Stomach (tissue), 9 donors: Measurements from ENCODE around the gene AGRP. TPM values are rescaled to one million over a fixed set of nuclear protein-coding genes. Genes with fewer than 3 reads are reported as not detected.

Experiments used
- DNase-seq, 2 donors: peaks; one replicate each; pipeline versions ENCODE4 v3.0.0 to v3.0.0-alpha.2; 2013 to 2019
- H3K27ac ChIP-seq, 5 donors: fragments of 200-600 bp in 4 of 5; sonication (generic) in 4 of 5; one replicate each; pipeline ENCODE4 v1.5.1; 2013 to 2019; ENCODE audit warnings: mild to moderate bottlenecking in 1 of 5, moderate library complexity in 1 of 5
- H3K27me3 ChIP-seq, 3 donors: fragments of 200-600 bp; sonication (generic); one replicate each; pipeline ENCODE4 v1.5.1; 2017 to 2019; ENCODE audit warnings: mixed run types in 1 of 3
- H3K36me3 ChIP-seq, 4 donors: fragments of 200-600 bp; sonication (generic); 1 replicate in 3 of 4; 2 replicates in 1 of 4; pipeline ENCODE4 v1.5.1; 2016 to 2019
- H3K4me1 ChIP-seq, 4 donors: fragments of 200-600 bp; sonication (generic); one replicate each; pipeline ENCODE4 v1.5.1; 2016 to 2019
- H3K4me3 ChIP-seq, 4 donors: fragments of 200-600 bp; sonication (generic) in 3 of 4; one replicate each; pipeline ENCODE4 v1.5.1; 2016 to 2019; ENCODE audit warnings: mild to moderate bottlenecking in 1 of 4
- H3K9me3 ChIP-seq, 4 donors: fragments of 200-600 bp; sonication (generic); one replicate each; pipeline ENCODE4 v1.5.1; 2016 to 2019
- CTCF ChIP-seq, 7 experiments: fragments of 450-650 bp in 4 of 7; fragments of 200-600 bp in 3 of 7; sonication (generic) in 3 of 7; IDR thresholded peaks; one replicate each; pipeline ENCODE4 v1.5.1; 2016 to 2019; ENCODE audit warnings: antibody characterized with exemption in 7 of 7, control low read depth in 2 of 7, mild to moderate bottlenecking in 1 of 7
- EP300 ChIP-seq: sonication (generic); formaldehyde crosslinking; IDR thresholded peaks from one replicate; pipeline ENCODE4 v1.6.1; 2017; ENCODE audit warnings: antibody characterized with exemption
- POLR2A ChIP-seq, 4 donors: fragments of 450-650 bp; IDR thresholded peaks; one replicate each; pipeline ENCODE4 v1.6.1; 2016; ENCODE audit warnings: antibody characterized with exemption in 4 of 4, control low read depth in 2 of 4, mild to moderate bottlenecking in 1 of 4, moderate library complexity in 1 of 4
- POLR2AphosphoS5 ChIP-seq, 3 donors: sonication (generic); formaldehyde crosslinking; IDR thresholded peaks; one replicate each; pipeline ENCODE4 v1.6.1; 2016; ENCODE audit warnings: antibody characterized with exemption in 3 of 3
- WGBS, 5 donors: extraction: QIAGEN DNeasy Blood & Tissue Kit in 3 of 5; methylation state at CpG; one replicate each; pipeline versions ENCODE4 v1.1.5 to v1.1.7; 2013 to 2018; 5-methylcytosine and 5-hydroxymethylcytosine counted together
- intact Hi-C: fragments of 100-400 bp; cut with DNase I; formaldehyde crosslinking; loops from one replicate; pipeline ENCODE4 v1.15.1; 2023; ENCODE audit warnings: low total_unique reads
- polyA plus RNA-seq, 3 donors: library from polyadenylated mRNA; stranded (reverse); fragments of 200-250 nt; gene quantifications; one replicate each; pipeline ENCODE4 v1.2.3, GENCODE V29; 2013
- total RNA-seq, 5 donors: library from RNA; depleted of rRNA; stranded (reverse); fragments of >200 nt; gene quantifications; one replicate each; pipeline versions ENCODE4 v1.1.0 to v1.2.3, GENCODE V29; 2014 to 2016
- donor health status: healthy with polysubstance abuse.
- donor health status: Bipolar disorder and iron deficiency.
- donor health status: healthy.

Gene AGRP
- total and polyA plus RNA-seq, 8 donors: not detected

GRCh38 chr16:67477960-67478554 lies 5.3 kb downstream of the AGRP start:
- peak overlapping the region in 1 of 4 donors; percentile 12 for H3K4me3 ChIP-seq
- WGBS, 5 donors: 46 to 66% (median 62%) methylated on average over 8 of the region's 8 CpGs
- DNase-seq: peak; percentile 44 to 48
- TF ChIP-seq POLR2AphosphoS5 (IDR thresholded peaks at IDR 0.05) (peak in 2 of 3 donors; percentile 14 to 59), POLR2A (IDR thresholded peaks at IDR 0.05) (no peak), EP300 (no peak), CTCF (IDR thresholded peaks at IDR 0.05) (no peak)
- H3K27me3 ChIP-seq: no peaks in the 10 kb centered on the region
- peak overlapping the region; percentile 32 to 66 (median 65) for H3K27ac ChIP-seq
- H3K9me3 ChIP-seq: no peaks in the 10 kb centered on the region
- peaks cover 59 to 87% (median 72%) of the 10 kb centered on the region in 4 donors for H3K4me1 ChIP-seq
- intact Hi-C loops: no loop called here
- H3K36me3 ChIP-seq: peaks cover 0 to 9% (median 0%) of the 10 kb centered on the region in 4 donors

- Histone ChIP-seq H3K9me3 (no peaks in the 10 kb centered on the region), H3K27ac (no peak overlapping the region), H3K4me3 (no peak overlapping the region), H3K4me1 (peaks cover 54 to 100% (median 71%) of the 10 kb centered on the region in 4 donors), H3K27me3 (no peaks in the 10 kb centered on the region), H3K36me3 (peaks cover 0 to 9% (median 0%) of the 10 kb centered on the region in 4 donors)
- no peak for TF ChIP-seq EP300
- no peak for TF ChIP-seq CTCF (IDR thresholded peaks at IDR 0.05)
- TF ChIP-seq POLR2A (IDR thresholded peaks at IDR 0.05): no peak
- TF ChIP-seq POLR2AphosphoS5 (IDR thresholded peaks at IDR 0.05): no peak
- 86 to 88% (median 87%) methylated on average over 11 of the region's 11 CpGs for WGBS, 5 donors
- intact Hi-C loops: no loop called here
- DNase-seq: no peak
Observed at GRCh38 chr16:67474551-67475455, 8.5 kb downstream of the AGRP start.

GRCh38 chr16:67471758-67472384 lies 11.5 kb downstream of the AGRP start:
- H3K4me1 ChIP-seq: peaks cover 32 to 89% (median 52%) of the 10 kb centered on the region in 4 donors
- intact Hi-C loops: no loop called here
- H3K4me3 ChIP-seq: no peak overlapping the region
- TF ChIP-seq CTCF (IDR thresholded peaks at IDR 0.05) (no peak), POLR2AphosphoS5 (IDR thresholded peaks at IDR 0.05) (no peak), EP300 (no peak), POLR2A (IDR thresholded peaks at IDR 0.05) (no peak)
- peaks cover 0 to 9% (median 0%) of the 10 kb centered on the region in 4 donors for H3K36me3 ChIP-seq
- no peak overlapping the region for H3K27ac ChIP-seq
- H3K27me3 ChIP-seq: no peaks in the 10 kb centered on the region
- no peaks in the 10 kb centered on the region for H3K9me3 ChIP-seq
- WGBS, 5 donors: 83 to 92% (median 88%) methylated on average over 6 of the region's 6 CpGs
- DNase-seq: no peak

- no peak overlapping the region for H3K4me3 ChIP-seq
- WGBS, 5 donors: 15 to 38% (median 30%) methylated on average over 7 of the region's 7 CpGs
- intact Hi-C loops: no loop called here
- peak overlapping the region in 1 of 5 donors; percentile 42 for H3K27ac ChIP-seq
- no peaks in the 10 kb centered on the region for H3K27me3 ChIP-seq
- TF ChIP-seq POLR2AphosphoS5 (IDR thresholded peaks at IDR 0.05) (no peak), EP300 (no peak), CTCF (IDR thresholded peaks at IDR 0.05) (no peak), POLR2A (IDR thresholded peaks at IDR 0.05) (no peak)
- H3K4me1 ChIP-seq: peaks cover 25 to 85% (median 49%) of the 10 kb centered on the region in 4 donors
- peak in 1 of 2 donors; percentile 91 for DNase-seq
- no peaks in the 10 kb centered on the region for H3K9me3 ChIP-seq
- peaks cover 0 to 3% (median 0%) of the 10 kb centered on the region in 4 donors for H3K36me3 ChIP-seq
Observed at GRCh38 chr16:67470359-67470758, 13.0 kb downstream of the AGRP start.
